Stomach smooth muscle (tissue), 2 donors: ENCODE measurements around the gene ADAMTSL2.

Experiments
- H3K27ac ChIP-seq: one replicate; pipeline ENCODE4 v1.7.0; 2013; ENCODE audit warnings: mild to moderate bottlenecking, low read length, inconsistent platforms
- H3K27me3 ChIP-seq, 2 donors: one replicate each; pipeline ENCODE4 v1.7.0; 2013; ENCODE audit warnings: low read length in 2 of 2; ENCODE audit not compliant: insufficient read depth in 2 of 2, control insufficient read depth in 1 of 2
- H3K36me3 ChIP-seq, 2 donors: one replicate each; pipeline ENCODE4 v1.7.0; 2013; ENCODE audit warnings: low read length in 2 of 2; ENCODE audit not compliant: control insufficient read depth in 2 of 2, insufficient read depth in 2 of 2
- H3K4me1 ChIP-seq: one replicate; pipeline ENCODE4 v1.7.0; 2013; ENCODE audit warnings: low read length; ENCODE audit not compliant: control insufficient read depth, insufficient read depth
- H3K4me3 ChIP-seq, 2 donors: one replicate each; pipeline ENCODE4 v1.7.0; 2013; ENCODE audit warnings: low read length in 2 of 2
- H3K9ac ChIP-seq, 2 donors: one replicate each; pipeline ENCODE4 v1.7.0; 2013; ENCODE audit warnings: low read length in 2 of 2, mild to moderate bottlenecking in 1 of 2
- H3K9me3 ChIP-seq, 2 donors: one replicate each; pipeline ENCODE4 v1.7.0; 2013; ENCODE audit warnings: low read length in 2 of 2; ENCODE audit not compliant: control insufficient read depth in 2 of 2
- donor health status: healthy.
- donor health status: Pancreatic carcinoma.

The ADAMTSL2 gene

DNA sequence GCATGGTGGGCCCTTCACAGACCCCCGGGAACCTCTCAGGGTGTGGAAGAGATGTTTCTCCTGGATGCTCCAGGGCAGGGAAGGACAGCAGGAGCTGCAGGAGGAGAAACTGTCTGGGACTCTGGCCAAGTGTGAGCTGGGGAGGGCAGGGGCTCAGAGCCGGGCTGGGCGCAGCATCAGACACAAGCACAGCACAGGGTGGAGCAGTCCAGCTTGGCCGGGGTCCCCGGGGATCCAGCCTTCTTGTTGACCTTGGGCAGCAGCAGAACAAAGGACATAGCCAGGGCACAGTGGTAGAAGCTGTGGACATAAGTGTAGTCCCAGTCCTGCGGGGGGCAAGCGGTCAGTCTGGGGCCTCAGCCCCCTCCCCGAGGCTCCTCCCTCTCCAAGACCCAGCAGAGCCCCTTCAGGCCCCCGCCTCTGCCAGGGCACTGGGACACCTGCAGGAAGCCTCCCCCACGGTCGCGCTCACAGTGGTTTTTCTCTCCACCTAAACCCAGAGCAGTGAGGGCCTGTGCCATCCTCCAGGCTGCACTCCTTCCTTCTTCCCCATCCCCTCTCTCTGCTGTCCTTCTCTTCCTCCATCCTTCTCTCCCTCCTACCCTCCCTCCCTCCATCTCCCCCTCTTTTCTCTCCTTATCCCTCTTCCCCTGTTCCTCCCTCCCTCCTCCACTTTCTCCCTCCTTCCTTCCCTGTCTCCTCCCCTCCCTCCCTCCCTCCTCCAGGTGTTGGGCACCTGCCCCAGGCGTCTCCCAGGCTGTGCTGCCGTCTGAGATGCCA lies 19.9 kb upstream of the ADAMTSL2 start:
- Histone ChIP-seq H3K4me3 (no peak overlapping the region), H3K4me1 (peaks cover 13% of the 10 kb centered on the region), H3K36me3 (no peaks in the 10 kb centered on the region), H3K9me3 (no peaks in the 10 kb centered on the region), H3K9ac (no peak overlapping the region), H3K27ac (no peak overlapping the region), H3K27me3 (peaks cover 2 to 4% of the 10 kb centered on the region in 2 donors)

DNA sequence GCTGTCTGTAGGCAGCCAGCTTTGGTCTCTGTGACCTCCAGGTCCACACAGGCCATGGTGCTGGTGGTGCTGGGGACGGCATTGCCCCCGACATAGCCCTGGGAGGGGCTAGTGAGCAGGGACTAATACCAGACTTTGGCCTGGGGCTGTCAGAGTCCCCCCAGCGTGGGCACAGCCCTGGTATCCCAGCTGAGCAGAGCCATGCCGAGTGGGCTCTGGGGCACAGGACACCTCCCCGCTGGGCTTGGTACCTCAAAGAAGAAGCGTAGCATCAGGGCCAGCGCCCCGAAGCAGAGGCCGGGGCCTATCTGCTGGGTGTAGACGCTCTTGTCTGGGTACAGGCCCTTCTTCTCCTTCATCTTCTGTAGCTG lies 19.3 kb upstream of the ADAMTSL2 start:
- Histone ChIP-seq H3K9ac (no peak overlapping the region), H3K9me3 (no peaks in the 10 kb centered on the region), H3K27me3 (peaks cover 2 to 4% of the 10 kb centered on the region in 2 donors), H3K4me3 (no peak overlapping the region), H3K27ac (no peak overlapping the region), H3K36me3 (no peaks in the 10 kb centered on the region), H3K4me1 (peaks cover 9% of the 10 kb centered on the region)

DNA sequence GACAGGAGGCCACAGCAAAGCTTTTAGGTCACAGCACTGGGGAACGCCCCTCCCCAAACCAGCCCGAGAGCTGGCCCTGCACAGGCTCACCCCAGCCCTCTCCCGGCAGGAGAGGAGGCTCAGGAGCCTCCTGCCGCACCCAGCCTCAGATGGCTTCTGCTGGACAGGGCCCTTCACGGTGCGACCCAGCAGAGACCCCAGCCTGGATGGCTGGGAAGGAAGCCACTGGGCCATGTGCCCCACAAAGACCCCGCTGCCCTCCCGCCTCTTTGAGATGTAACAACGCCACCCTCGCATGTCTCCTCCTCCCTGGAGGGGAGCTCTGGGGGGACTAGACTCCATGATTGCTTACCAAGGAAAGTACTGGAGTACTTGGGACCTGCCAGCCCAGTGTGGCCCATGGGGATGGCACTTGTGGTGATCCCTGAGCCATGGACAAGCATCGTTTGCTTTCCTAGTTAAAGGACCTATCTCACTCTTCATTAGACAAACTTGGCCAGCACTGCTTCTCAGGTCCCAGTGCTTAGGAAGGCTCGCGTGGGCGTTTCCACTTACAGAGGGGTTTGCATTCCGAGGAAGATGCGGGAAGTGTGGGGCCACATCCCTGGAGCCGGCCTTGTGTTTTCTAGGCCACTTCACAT lies 18.8 kb upstream of the ADAMTSL2 start:
- H3K27me3 ChIP-seq, result peaks cover 2 to 4% of the 10 kb centered on the region in 2 donors
- no peak overlapping the region for H3K27ac ChIP-seq
- H3K9me3 ChIP-seq, result no peaks in the 10 kb centered on the region

DNA sequence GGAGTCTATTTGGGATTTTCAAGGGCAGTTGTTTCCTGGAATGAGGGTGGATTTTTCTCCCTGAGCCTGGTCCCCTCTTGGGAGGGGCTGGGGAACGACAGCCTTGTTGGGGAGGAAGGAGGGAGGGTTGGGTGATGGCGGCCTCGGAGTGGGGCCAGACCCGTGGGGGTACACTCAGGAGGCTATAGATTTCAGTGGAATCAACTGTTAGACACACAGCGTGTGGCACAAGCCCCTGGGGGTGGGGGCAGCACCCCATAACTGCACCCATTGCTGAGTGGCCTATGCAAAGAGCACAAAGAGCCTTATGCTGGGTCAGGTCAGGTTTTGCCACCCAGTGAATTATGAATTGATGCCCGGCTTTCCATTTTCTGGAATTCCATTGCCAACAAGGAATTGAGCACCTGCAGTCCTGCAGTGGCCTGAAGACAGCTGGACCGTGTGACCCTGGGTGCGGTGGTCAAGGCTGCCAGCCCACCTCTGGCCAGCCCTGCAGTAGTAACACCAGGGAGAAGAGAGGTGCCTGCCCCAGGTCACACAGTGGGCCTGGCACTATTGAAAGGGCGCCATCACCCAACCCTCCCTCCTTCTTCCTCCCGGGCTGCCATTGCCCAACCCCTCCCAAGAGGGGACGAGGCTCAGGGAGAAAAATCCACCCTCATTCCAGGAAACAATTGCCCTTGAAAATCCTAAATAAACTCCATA lies 18.1 kb upstream of the ADAMTSL2 start:
- peaks cover 2 to 4% of the 10 kb centered on the region in 2 donors for H3K27me3 ChIP-seq
- peaks cover 9% of the 10 kb centered on the region for H3K4me1 ChIP-seq
- no peak overlapping the region for H3K9ac ChIP-seq
- H3K27ac ChIP-seq, result no peak overlapping the region
- H3K9me3 ChIP-seq, result no peaks in the 10 kb centered on the region
- no peaks in the 10 kb centered on the region for H3K36me3 ChIP-seq
- H3K4me3 ChIP-seq, result no peak overlapping the region

More for the DNA sequence above, 18.8 kb upstream of the ADAMTSL2 start:
- no peak overlapping the region for H3K9ac ChIP-seq
- H3K36me3 ChIP-seq, result no peaks in the 10 kb centered on the region
- H3K4me1 ChIP-seq, result peaks cover 9% of the 10 kb centered on the region
- H3K4me3 ChIP-seq, result no peak overlapping the region

GRCh38 chr9:133516961-133517350 lies 17.5 kb upstream of the ADAMTSL2 start:
- Histone ChIP-seq H3K27me3 (peaks cover 2 to 4% of the 10 kb centered on the region in 2 donors), H3K4me3 (no peak overlapping the region), H3K36me3 (no peaks in the 10 kb centered on the region), H3K9me3 (no peaks in the 10 kb centered on the region), H3K27ac (no peak overlapping the region), H3K4me1 (peaks cover 9% of the 10 kb centered on the region), H3K9ac (no peak overlapping the region)

DNA sequence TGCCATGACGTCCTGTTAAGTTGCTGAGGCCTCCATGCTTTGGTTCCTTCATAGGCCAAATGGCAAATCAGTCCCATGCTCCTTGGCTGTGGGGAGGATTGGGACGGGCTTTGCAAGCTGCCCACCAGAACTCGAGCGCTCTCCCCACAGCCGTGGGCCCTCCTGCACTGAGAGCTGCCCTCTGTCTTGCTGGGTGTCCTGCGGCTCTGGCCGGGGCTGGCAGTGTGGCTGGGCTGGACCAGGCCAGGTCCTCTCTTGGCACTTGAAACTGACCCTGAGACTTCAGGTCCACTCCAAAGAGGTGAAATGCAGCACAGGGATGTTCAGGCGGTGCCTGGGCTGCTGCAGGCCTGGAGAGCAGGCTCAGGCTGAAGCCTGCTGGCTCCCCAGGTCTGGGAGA lies 16.8 kb upstream of the ADAMTSL2 start:
- H3K4me3 ChIP-seq, result no peak overlapping the region
- H3K9ac ChIP-seq, result no peak overlapping the region
- H3K27me3 ChIP-seq, result peaks cover 2 to 4% of the 10 kb centered on the region in 2 donors
- peaks cover 9% of the 10 kb centered on the region for H3K4me1 ChIP-seq
- H3K27ac ChIP-seq, result no peak overlapping the region
- H3K9me3 ChIP-seq, result no peaks in the 10 kb centered on the region
- no peaks in the 10 kb centered on the region for H3K36me3 ChIP-seq

GRCh38 chr9:133518200-133518599 lies 16.3 kb upstream of the ADAMTSL2 start:
- Histone ChIP-seq H3K36me3 (no peaks in the 10 kb centered on the region), H3K4me1 (peaks cover 9% of the 10 kb centered on the region), H3K27me3 (peaks cover 2 to 4% of the 10 kb centered on the region in 2 donors), H3K27ac (no peak overlapping the region), H3K4me3 (no peak overlapping the region), H3K9ac (no peak overlapping the region), H3K9me3 (no peaks in the 10 kb centered on the region)

GRCh38 chr9:133518706-133519449 lies 15.6 kb upstream of the ADAMTSL2 start:
- Histone ChIP-seq H3K4me3 (no peak overlapping the region), H3K4me1 (peaks cover 5% of the 10 kb centered on the region), H3K27me3 (peaks cover 2 to 4% of the 10 kb centered on the region in 2 donors), H3K27ac (no peak overlapping the region), H3K36me3 (no peaks in the 10 kb centered on the region), H3K9me3 (no peaks in the 10 kb centered on the region), H3K9ac (no peak overlapping the region)

DNA sequence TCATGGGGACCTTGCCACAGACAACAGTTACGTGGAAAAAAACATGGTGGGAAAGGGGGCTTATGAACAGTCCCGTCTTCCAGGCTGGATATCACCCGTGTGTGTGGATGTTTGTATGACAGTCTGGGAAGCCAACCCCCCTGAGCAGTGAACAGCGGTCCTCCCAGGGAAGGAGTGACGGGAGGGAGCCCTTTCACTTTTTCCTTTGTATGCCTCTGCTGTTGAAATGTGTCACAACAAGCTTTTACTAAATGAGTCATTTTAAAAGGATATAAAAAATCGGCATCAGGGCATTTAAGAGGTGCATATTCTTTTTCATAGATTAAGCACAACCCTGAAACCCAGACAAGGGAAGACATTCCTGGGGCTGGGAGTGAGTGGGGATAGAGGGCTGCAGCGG lies 14.8 kb upstream of the ADAMTSL2 start:
- H3K4me3 ChIP-seq, result no peak overlapping the region
- H3K9ac ChIP-seq, result no peak overlapping the region
- no peaks in the 10 kb centered on the region for H3K9me3 ChIP-seq
- peaks cover 2% of the 10 kb centered on the region in 2 donors for H3K27me3 ChIP-seq
- H3K36me3 ChIP-seq, result no peaks in the 10 kb centered on the region
- H3K27ac ChIP-seq, result no peak overlapping the region
- no peaks in the 10 kb centered on the region for H3K4me1 ChIP-seq

DNA sequence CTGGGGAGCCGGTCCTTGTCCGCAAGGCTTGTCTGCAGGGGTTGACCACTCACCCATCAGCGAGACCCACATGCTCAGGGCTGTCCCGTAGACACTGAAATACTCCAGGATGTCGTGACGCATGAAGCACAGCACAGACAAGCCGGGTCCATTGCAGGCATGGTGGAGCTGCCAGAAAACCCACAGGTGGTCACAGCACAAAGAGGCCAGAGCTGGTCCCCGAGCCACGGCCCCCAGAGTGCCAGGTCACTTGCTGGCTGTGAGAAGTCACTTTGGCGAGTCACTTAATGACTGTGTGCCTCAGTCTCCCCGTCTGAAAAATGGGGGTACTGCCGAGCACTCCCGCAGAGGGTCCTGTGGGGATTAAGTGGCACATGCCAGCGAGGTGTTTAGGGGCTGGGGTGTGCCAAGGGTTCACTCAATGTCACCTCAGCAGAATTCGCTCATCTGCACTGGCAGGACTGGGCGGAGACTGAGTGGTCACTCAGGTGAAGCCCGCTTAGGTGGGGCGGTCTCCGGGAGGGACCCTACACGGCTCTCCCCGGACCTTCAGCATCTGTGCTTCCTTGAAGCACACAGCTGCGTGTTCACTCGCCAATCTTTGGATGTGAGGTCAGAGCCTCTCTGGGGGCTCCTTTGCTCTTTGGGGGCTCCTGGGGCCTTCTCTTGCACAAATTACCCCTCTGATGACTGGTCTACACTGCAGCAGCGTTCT lies 14.2 kb upstream of the ADAMTSL2 start:
- Histone ChIP-seq H3K36me3 (no peaks in the 10 kb centered on the region), H3K27ac (no peak overlapping the region), H3K9ac (no peak overlapping the region), H3K4me1 (no peaks in the 10 kb centered on the region), H3K4me3 (no peak overlapping the region), H3K27me3 (peaks cover 0 to 2% of the 10 kb centered on the region in 2 donors), H3K9me3 (no peaks in the 10 kb centered on the region)
